NCI-H748 (cell line): Measurements from ENCODE around the gene PRDM16.

ENCODE experiments used
- DNase-seq: peaks from one replicate; lab custom pipeline; 2025; ENCODE audit not compliant: unreplicated experiment; lab: John Stamatoyannopoulos, UW

Gene PRDM16

DNA sequence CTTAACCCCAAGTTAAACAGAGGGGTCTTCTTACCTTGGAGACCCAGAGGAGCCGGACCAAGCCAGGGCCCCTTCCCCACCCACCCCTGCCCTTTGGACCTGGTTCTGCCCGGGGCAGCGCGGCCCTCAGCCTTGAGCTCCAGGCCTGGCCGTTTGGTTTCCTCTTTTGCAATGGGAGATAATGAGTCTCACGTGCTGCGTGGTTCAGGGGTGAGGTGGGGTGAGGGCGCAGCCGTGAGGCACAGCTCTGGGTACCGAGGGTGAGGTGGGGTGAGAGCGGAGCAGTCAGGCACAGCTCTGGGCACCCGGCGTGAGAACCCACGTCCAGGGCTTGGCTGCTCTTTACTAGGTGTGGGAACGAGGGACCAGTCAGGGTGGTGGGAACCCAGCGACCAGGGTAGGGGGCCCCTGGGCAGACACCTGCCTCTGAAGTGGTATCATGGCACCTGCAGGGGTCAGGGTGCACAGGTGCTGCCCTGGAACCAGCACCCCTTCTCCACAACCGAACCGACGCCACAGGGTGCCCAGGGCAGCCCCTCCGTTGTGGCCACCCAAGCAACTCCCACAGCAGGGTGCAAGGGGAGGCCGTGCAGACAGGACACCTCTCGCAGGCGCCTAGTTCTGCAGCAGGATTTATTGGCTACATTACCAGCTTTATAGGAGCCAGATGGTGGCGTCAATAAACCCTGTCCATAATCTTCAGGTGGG is 182.2 kb downstream of the PRDM16 start:
- DNase-seq = no peak

GRCh38 chr1:3251807-3252428 is 182.9 kb downstream of the PRDM16 start:
- no peak for DNase-seq

DNA sequence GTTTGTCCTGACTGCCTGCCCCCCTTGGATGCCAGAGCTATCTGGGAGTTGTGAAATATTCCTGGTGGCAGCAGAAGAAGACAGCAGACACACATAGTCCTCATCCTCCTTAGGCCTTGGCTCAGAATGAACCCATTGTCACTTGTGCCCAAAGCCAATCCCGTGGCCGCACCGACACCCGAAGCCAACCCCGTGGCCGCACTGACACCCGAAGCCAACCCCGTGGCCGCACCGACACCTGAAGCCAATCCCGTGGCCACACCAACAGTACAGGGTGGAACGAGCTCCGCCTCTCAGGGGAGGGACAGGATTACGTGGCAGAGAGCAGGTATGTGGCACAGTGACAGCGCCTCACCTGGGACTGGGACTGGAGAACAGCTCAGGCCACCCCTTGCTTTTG is 186.7 kb downstream of the PRDM16 start:
- DNase-seq = no peak

DNA sequence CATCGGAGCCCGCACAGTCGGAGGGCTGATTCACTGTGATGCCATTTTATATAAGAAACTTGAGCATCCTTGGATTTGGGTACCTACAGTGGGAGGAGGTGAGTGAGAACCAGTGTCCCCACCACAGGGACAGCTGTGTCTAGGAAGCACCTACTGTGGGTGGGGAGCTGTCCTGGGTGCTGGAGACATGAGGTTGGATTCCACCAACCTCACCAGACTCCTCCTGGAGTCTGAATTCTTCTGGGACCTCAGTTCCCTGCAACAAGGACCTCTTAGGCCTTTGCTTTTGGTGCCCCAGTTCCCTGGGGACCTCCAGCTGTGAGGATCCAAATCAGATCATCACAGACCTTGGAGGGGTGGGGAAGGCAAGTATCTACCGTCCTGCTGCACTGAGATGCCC is 188.8 kb downstream of the PRDM16 start:
- DNase-seq = no peak

DNA sequence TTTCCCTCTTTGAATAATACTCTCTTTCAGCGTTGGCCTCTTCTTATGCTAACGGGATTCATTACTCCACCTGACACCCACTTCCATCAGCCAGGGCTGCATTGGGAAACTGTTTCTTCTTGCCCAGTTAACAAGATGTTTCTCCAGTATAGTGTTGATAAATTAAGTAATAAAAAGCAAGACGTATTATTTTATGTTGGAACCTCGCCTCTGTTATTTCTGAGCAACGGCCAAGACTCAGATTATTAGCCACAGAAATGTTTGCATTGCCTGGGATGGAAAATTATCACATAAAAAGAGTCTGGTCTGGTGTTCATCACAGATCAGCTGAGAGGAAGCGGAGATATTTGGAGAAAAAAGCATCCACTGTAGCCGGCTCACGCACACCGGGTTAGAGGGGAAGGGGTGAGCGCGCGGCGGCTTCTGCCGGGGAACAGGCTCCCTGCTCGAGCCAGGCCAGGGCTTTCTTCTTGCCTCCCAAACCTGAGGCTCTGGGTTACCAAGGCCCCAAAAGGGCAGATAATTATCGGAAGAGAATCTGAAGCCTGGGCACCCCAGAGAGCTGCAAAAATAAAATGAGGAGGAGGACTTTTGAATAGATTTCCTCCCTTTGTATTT is 189.5 kb downstream of the PRDM16 start:
- no peak for DNase-seq

GRCh38 chr1:3259020-3259419 is 190.0 kb downstream of the PRDM16 start:
- DNase-seq = no peak

DNA sequence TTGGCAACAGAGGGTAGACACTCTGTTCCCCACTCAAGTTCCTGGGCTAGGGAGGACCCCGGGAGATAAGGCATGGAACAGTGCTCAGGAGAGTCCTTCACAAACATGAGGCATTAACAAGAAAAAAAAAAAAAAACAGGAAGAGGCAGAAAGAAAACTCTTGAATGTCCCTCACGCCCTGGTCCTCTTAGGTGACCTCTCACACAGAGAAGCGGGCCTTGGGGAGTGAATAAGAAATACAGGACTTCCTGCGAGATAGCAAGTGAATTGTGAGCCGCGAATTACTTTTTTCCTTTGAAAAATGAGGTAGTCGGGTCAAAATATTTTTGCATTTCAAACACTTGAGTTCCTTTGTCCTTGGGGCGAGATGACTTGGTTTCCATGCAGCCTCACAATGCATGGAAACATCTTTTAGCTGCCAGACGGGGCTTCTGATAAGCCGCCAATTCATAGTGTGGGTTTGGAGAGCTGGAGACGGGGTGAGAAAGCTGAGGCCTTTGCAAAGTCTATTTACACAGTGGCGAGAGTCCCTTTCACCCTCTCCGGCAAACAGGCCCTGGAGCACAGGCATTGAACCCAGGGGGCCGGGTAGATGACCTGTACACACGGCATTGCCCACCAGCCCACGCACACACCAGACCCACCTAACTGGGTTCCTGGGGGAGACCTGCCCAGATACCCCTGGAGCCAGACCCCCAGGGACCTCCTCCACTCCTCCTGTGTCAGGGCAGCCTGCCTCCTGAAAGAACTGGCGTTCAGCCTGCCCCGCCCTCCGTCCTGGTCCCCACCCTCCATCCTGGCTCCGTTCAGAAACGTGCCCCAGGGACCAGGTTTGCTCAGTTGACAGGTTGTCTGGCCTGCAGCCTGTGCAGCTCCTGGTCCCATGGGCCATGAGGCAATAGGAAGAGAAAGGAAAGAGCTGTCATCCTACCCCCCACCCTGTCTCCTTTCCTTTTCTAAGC is 192.3 kb downstream of the PRDM16 start:
- DNase-seq = no peak

GRCh38 chr1:3261969-3262579 is 193.1 kb downstream of the PRDM16 start:
- DNase-seq = no peak

DNA sequence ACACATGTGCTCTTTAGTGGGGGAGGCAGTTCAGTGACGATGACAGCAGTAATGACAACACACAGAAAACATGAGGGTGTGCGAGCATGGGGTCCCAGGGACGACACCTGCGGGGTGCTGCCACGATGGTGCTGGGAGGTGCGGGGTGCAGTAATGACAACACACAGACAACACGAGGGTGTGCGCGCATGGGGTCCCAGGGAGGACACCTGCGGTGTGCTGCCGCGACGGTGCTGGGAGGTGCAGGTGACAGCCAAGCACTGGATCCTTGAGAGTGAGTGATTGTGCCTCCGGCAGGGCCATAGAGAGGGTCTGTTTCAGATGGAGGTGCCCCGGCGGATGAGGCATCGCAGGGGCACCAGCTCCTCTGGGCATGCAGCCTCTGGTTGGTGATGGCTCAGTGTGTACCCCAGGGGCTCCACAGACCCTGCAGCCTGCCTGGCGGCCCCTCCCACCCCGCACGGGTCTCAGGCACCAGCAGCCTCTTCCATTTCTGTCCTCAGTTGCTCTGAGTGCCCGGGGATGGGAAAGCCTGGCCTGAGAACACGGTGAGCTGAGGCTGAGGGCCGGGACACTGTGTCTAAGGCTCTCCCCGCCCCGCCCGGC is 193.8 kb downstream of the PRDM16 start:
- no peak for DNase-seq

- no peak for DNase-seq
Measured at GRCh38 chr1:3263790-3264189, 194.8 kb downstream of the PRDM16 start.

DNA sequence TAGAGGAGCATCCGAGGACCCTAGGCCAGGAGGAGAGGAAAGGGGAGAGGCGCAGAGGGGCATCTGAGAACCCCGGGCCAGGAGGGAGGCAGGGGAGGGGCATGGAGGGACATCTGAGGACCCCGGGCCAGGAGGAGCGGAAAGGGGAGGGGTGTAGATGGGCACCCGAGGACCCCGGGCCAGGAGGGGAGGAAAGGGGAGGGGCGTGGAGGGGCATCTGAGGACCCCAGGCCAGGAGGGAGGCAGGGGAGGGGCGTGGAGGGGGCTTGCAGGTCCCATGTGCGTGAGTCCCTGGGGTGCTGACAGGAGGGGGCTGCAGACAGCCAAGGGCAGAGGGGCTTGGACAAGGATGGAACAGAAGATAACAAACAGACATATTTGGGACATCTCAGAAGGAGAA is 195.5 kb downstream of the PRDM16 start:
- DNase-seq = no peak

GRCh38 chr1:3265835-3266805 is 197.1 kb downstream of the PRDM16 start:
- DNase-seq = no peak

DNA sequence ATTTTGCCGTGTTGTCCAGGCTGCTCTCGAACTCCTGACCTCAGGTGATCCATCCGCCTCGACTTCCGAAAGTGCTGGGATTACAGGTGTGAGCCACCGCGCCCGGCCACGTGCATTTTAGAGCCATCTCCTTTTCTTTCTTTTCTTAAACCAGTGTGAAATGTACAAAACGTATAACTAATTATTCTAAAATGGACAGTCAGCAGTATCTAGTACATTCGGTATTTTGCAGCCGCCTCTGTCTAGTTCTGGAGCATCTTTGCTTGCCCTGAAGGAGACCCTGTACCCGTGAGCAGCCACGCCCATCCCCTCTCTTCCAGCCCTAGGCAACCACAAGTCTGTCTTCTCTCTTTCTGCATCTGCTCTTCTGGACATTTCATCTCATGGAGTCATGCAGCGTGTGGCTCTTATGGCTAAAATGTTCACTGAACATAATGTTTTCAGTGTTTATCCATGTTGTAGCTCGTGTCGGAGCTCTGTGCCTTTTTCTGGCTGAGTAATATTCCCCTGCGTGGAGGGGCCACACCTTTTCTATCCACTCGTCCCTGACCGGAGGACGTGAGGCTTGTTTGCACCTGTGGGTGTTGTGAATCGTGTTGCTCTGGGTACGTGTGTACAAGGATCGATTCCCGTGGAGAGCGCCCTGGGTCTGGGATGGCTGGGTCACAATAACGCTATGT is 198.0 kb downstream of the PRDM16 start:
- no peak for DNase-seq

- peak; percentile 3 for DNase-seq
Measured at GRCh38 chr1:3267550-3268270, 198.7 kb downstream of the PRDM16 start.

- DNase-seq = no peak
Measured at GRCh38 chr1:3268281-3268680, 199.3 kb downstream of the PRDM16 start.

DNA sequence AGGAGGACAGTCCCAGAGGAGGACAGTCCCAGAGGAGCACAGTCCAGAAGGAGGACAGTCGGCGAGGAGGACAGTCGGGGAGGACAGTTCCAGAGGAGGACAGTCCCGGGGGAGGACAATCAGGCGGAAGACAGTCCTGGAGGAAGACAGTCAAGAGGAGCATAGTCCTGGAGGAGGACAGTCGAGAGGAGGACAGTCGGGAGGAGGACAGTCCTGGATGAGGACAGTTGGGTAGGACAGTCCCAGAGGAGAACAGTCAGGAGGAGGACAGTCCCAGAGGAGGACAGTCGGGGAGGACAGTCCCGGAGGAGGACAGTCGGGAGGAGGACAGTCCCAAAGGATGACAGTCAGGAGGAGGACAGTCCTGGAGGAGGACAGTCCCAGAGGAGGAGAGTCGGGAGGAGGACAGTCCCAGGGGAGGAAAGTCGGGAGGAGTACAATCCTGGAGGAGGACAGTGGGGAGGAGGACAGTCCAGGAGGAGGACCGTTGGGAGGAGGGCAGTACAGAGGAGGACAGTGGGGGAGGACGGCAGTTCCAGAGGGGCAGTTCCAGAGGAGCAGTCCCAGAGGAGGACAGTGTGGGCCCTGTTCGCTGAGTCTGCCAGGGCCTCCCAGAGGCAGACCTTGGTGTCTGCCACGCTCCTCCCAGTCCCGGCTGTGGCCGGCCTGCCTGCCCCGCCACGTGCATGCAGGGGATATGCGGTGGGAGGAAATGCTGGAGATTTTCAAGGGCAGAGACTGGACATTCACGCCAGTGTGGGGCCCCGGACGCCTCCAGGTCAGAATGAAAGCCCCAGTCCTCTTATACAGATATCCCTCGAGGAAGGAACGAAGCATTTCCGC is 201.6 kb downstream of the PRDM16 start:
- DNase-seq = no peak

DNA sequence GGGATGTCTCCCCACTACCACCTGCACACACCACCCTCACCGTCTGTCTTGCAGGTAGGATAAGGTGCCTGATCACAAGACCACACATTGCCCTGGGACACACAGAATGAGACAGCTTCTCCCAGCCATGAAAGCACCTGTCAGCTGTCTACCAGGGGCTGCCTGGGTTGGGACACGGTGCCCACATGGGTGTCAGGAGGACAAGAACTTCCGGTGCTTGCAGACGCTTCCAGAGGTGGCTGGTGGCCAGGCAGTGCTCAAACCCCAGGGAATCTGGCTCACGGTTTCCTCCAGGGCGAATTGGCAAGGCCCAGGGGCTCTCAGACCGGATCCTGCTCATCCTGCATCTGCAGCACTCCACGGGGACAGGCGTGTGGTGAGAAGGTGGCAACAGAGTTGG is 202.9 kb downstream of the PRDM16 start:
- no peak for DNase-seq
